H1 (cell line): ENCODE data around the gene SLC6A18. TPM values are rescaled to one million over a fixed set of nuclear protein-coding genes. Genes with fewer than 3 reads are reported as not detected.

Experiments
- CTCF ChIA-PET: fragments of 300-600 bp; sonication (Branson Sonifier 250); formaldehyde crosslinking; loops from one replicate; lab custom pipeline; 2021; ENCODE audit not compliant: partially characterized antibody; lab: Charles Lee
- POLR2A ChIA-PET: fragments of 300-600 bp; sonication (Branson Sonifier 250); formaldehyde crosslinking; loops from one replicate; lab custom pipeline; 2021; ENCODE audit warnings: inconsistent platforms; ENCODE audit not compliant: partially characterized antibody; lab: Charles Lee
- DNase-seq, 2 experiments: peaks; one replicate each; pipeline versions ENCODE4 v3.0.0 to v3.0.0-alpha.2; 2010 to 2022; ENCODE audit warnings: low spot score in 2 of 2, low read depth in 1 of 2, mixed read lengths in 1 of 2
- FAIRE-seq: peaks from 2 replicates; lab custom pipeline; 2011; peaks lifted over from hg19 to GRCh38; lab: Jason Lieb, UNC
- H2AFZ ChIP-seq: 2 replicates; pipeline ENCODE4 v1.8.1; 2012; ENCODE audit warnings: low read length, inconsistent platforms
- H2AK5ac ChIP-seq: 2 replicates; pipeline ENCODE4 v1.6.1; 2013; ENCODE audit warnings: low read depth, low read length
- H2BK120ac ChIP-seq: replicated peaks from 2 replicates; pipeline ENCODE3; 2013; ENCODE audit warnings: low read depth, low read length, inconsistent platforms
- H2BK12ac ChIP-seq: 2 replicates; pipeline ENCODE4 v1.6.1; 2013; ENCODE audit warnings: low read depth, low read length
- H2BK15ac ChIP-seq: 2 replicates; pipeline ENCODE4 v1.6.1; 2013; ENCODE audit warnings: low read length
- H2BK20ac ChIP-seq: 2 replicates; pipeline ENCODE4 v1.6.1; 2013; ENCODE audit warnings: low read length
- H2BK5ac ChIP-seq: 2 replicates; pipeline ENCODE4 v1.6.1; 2013; ENCODE audit warnings: low read depth, low read length
- H3K14ac ChIP-seq: 2 replicates; pipeline ENCODE4 v1.6.1; 2013; ENCODE audit warnings: inconsistent platforms; ENCODE audit not compliant: insufficient read length
- H3K18ac ChIP-seq: 2 replicates; pipeline ENCODE4 v1.6.1; 2013; ENCODE audit warnings: low read length; ENCODE audit errors: extremely low read depth
- H3K23ac ChIP-seq: 2 replicates; pipeline ENCODE4 v1.6.1; 2013; ENCODE audit warnings: inconsistent platforms; ENCODE audit not compliant: insufficient read length
- H3K23me2 ChIP-seq: 2 replicates; pipeline ENCODE4 v1.6.1; 2013; ENCODE audit warnings: low read depth, low read length
- H3K27ac ChIP-seq: 2 replicates; pipeline ENCODE4 v1.6.1; 2011; ENCODE audit warnings: low read depth, low read length, inconsistent platforms
- H3K27me3 ChIP-seq, 4 experiments: replicated peaks in 1 of 4; 1 replicate in 1 of 4; 2 replicates in 3 of 4; pipeline versions ENCODE4 v1.6.1 to v1.8.1; 2011 to 2013; ENCODE audit warnings: low read length in 3 of 4, mild to moderate bottlenecking in 3 of 4, inconsistent platforms in 2 of 4, mixed read lengths in 2 of 4, moderate library complexity in 1 of 4; ENCODE audit not compliant: control insufficient read depth in 3 of 4, insufficient read depth in 3 of 4; ENCODE audit errors: extremely low read depth in 1 of 4
- H3K36me3 ChIP-seq, 4 experiments: 2 replicates each; pipeline versions ENCODE4 v1.6.1 to v1.8.1; 2011 to 2013; ENCODE audit warnings: mild to moderate bottlenecking in 4 of 4, low read length in 3 of 4, moderate library complexity in 2 of 4, control low read depth in 1 of 4, inconsistent platforms in 1 of 4; ENCODE audit not compliant: insufficient read depth in 4 of 4, control insufficient read depth in 2 of 4
- H3K4ac ChIP-seq: replicated peaks from 2 replicates; pipeline ENCODE3; 2013; ENCODE audit warnings: low read length, low read depth, mixed read lengths, inconsistent platforms; ENCODE audit not compliant: insufficient read length
- H3K4me1 ChIP-seq, 4 experiments: replicated peaks in 1 of 4; 1 replicate in 1 of 4; 2 replicates in 3 of 4; pipeline versions ENCODE4 v1.6.1 to v1.8.1; 2011 to 2013; ENCODE audit warnings: low read length in 3 of 4, inconsistent platforms in 2 of 4, mixed read lengths in 1 of 4; ENCODE audit not compliant: insufficient read depth in 4 of 4, control insufficient read depth in 3 of 4
- H3K4me2 ChIP-seq, 2 experiments: 2 replicates each; pipeline versions ENCODE4 v1.6.1 to v1.8.1; 2011 to 2013; ENCODE audit warnings: low read depth in 2 of 2, low read length in 2 of 2, control low read depth in 1 of 2, inconsistent platforms in 1 of 2, mild to moderate bottlenecking in 1 of 2; ENCODE audit not compliant: insufficient read depth in 1 of 2
- H3K4me3 ChIP-seq, 4 experiments: fragments of 200-600, 300-600 bp in 1 of 4; sonication (generic), shearing (Covaris generic), sonication (Bioruptor Twin) in 1 of 4; 2 replicates each; pipeline versions ENCODE4 v1.5.1 to v1.8.1; 2011 to 2016; ENCODE audit warnings: low read length in 4 of 4, low read depth in 3 of 4, control low read depth in 2 of 4, inconsistent platforms in 2 of 4, mild to moderate bottlenecking in 2 of 4, mixed read lengths in 1 of 4, moderate library complexity in 1 of 4; ENCODE audit not compliant: insufficient read depth in 2 of 4; ENCODE audit errors: extremely low read depth in 1 of 4
- H3K56ac ChIP-seq: replicated peaks from 2 replicates; pipeline ENCODE3; 2013; ENCODE audit warnings: low read depth, mild to moderate bottlenecking, mixed read lengths, low read length, inconsistent platforms; ENCODE audit not compliant: insufficient read length
- H3K79me1 ChIP-seq: 2 replicates; pipeline ENCODE4 v1.6.1; 2013; ENCODE audit warnings: low read depth, low read length, control low read depth
- H3K79me2 ChIP-seq, 2 experiments: 2 replicates each; pipeline versions ENCODE4 v1.6.1 to v1.8.1; 2012 to 2013; ENCODE audit warnings: low read length in 2 of 2, mild to moderate bottlenecking in 2 of 2, inconsistent platforms in 1 of 2; ENCODE audit not compliant: insufficient read depth in 2 of 2, control insufficient read depth in 1 of 2
- H3K9ac ChIP-seq, 4 experiments: replicated peaks in 1 of 4; 1 replicate in 1 of 4; 2 replicates in 3 of 4; pipeline versions ENCODE4 v1.6.1 to v1.8.1; 2011 to 2013; ENCODE audit warnings: low read depth in 3 of 4, low read length in 3 of 4, control low read depth in 2 of 4, mild to moderate bottlenecking in 2 of 4, moderate library complexity in 2 of 4, inconsistent platforms in 1 of 4; ENCODE audit errors: extremely low read depth in 1 of 4
- H3K9me3 ChIP-seq, 2 experiments: 2 replicates each; pipeline versions ENCODE4 v1.6.1 to v1.8.1; 2012 to 2013; ENCODE audit warnings: mild to moderate bottlenecking in 2 of 2, moderate library complexity in 2 of 2, control low read depth in 1 of 2, inconsistent platforms in 1 of 2, low read depth in 1 of 2, low read length in 1 of 2, mixed read lengths in 1 of 2; ENCODE audit not compliant: insufficient read depth in 2 of 2
- H4K20me1 ChIP-seq, 2 experiments: replicated peaks in 1 of 2; 2 replicates each; pipeline versions ENCODE3 to v1.8.1; 2011 to 2013; ENCODE audit warnings: inconsistent platforms in 2 of 2, low read length in 2 of 2, mild to moderate bottlenecking in 1 of 2; ENCODE audit not compliant: insufficient read depth in 2 of 2, control insufficient read depth in 1 of 2
- H4K5ac ChIP-seq: 2 replicates; pipeline ENCODE4 v1.6.1; 2013; ENCODE audit warnings: low read length, low read depth, mixed read lengths, inconsistent platforms; ENCODE audit not compliant: insufficient read length
- H4K8ac ChIP-seq: 2 replicates; pipeline ENCODE4 v1.8.0; 2013; ENCODE audit warnings: mild to moderate bottlenecking, moderate library complexity, low read length, inconsistent platforms; ENCODE audit not compliant: insufficient read depth; ENCODE audit errors: extremely low read depth
- H4K91ac ChIP-seq: replicated peaks from 2 replicates; pipeline ENCODE3; 2013; ENCODE audit warnings: low read length, mixed read lengths, inconsistent platforms; ENCODE audit not compliant: insufficient read length
- BRCA1 ChIP-seq: IDR thresholded peaks from 2 replicates; pipeline ENCODE4 v1.6.1; 2012; ENCODE audit warnings: low read depth, low read length, improper control_type of control experiment
- CBX5 ChIP-seq: fragments of 300-800, 300-1000 bp; sonication (generic); IDR thresholded peaks from 2 replicates; pipeline ENCODE4 v1.7.1; 2016; ENCODE audit warnings: antibody characterized with exemption, low read length, low read depth
- EGR1 ChIP-seq: IDR thresholded peaks from 2 replicates; pipeline ENCODE4 v1.6.1; 2011; ENCODE audit warnings: low read depth, low read length, borderline replicate concordance
- EP300 ChIP-seq, 2 experiments: IDR thresholded peaks; 1 replicate in 1 of 2; 2 replicates in 1 of 2; pipeline ENCODE4 v1.6.1; 2011 to 2012; ENCODE audit warnings: low read depth in 2 of 2, low read length in 2 of 2, mild to moderate bottlenecking in 2 of 2, borderline replicate concordance in 1 of 2, inconsistent platforms in 1 of 2, moderate library complexity in 1 of 2
- JUN ChIP-seq: IDR thresholded peaks from 2 replicates; pipeline ENCODE4 v1.6.1; 2011; ENCODE audit warnings: low read depth, mild to moderate bottlenecking, improper control_type of control experiment, low read length
- NANOG ChIP-seq: IDR thresholded peaks from 2 replicates; pipeline ENCODE4 v1.6.1; 2011; ENCODE audit warnings: low read length, low read depth, mild to moderate bottlenecking, inconsistent platforms; ENCODE audit not compliant: insufficient read depth, poor library complexity, severe bottlenecking
- POLR2AphosphoS5 ChIP-seq: IDR thresholded peaks from 2 replicates; pipeline ENCODE4 v1.6.1; 2011; ENCODE audit warnings: low read depth, low read length
- SAP30 ChIP-seq: fragments of 300-600 bp; sonication (generic); IDR thresholded peaks from 2 replicates; pipeline ENCODE4 v1.7.1; 2012; ENCODE audit warnings: low read length, moderate library complexity, mild to moderate bottlenecking, inconsistent platforms; ENCODE audit not compliant: insufficient read depth, insufficient replicate concordance
- SIRT6 ChIP-seq: IDR thresholded peaks from one replicate; pipeline ENCODE4 v1.7.1; 2012; ENCODE audit warnings: low read length, inconsistent platforms
- SUZ12 ChIP-seq: fragments of 200-600 bp; sonication (generic); IDR thresholded peaks from 2 replicates; pipeline ENCODE4 v1.6.1; 2012; ENCODE audit warnings: mild to moderate bottlenecking, inconsistent platforms, low read length, moderate library complexity, mixed read lengths
- ZNF274 ChIP-seq: IDR thresholded peaks from 2 replicates; pipeline ENCODE4 v1.7.0; 2012; ENCODE audit warnings: low read length, borderline replicate concordance; ENCODE audit errors: extremely low read depth
- WGBS, 2 experiments: shearing (Covaris generic) in 1 of 2; methylation state at CpG; one replicate each; pipeline versions ENCODE4 v1.1.6 to v1.1.7; 2013 to 2015; ENCODE audit warnings: low lambda C conversion rate in 2 of 2, mixed read lengths in 2 of 2, inconsistent platforms in 1 of 2, low coverage in 1 of 2, missing lambda C conversion rate in 1 of 2; ENCODE audit not compliant: insufficient replicate concordance in 2 of 2, insufficient coverage in 1 of 2, insufficient read length in 1 of 2; ENCODE audit errors: extremely low coverage in 1 of 2, missing lambda C conversion rate in 1 of 2; 5-methylcytosine and 5-hydroxymethylcytosine counted together
- polyA plus RNA-seq, 7 experiments: library from polyadenylated mRNA; depleted of rRNA in 3 of 7; stranded (reverse) in 5 of 7; unstranded in 2 of 7; fragments of >200 nt in 5 of 7; fragments of 200-250 nt in 2 of 7; gene quantifications; 1 replicate in 5 of 7; 2 replicates in 1 of 7; 4 replicates in 1 of 7; pipeline versions ENCODE4 v1.2.1 to v1.2.3, GENCODE V29; 2011 to 2013; ENCODE audit warnings: missing spikeins in 2 of 7, mixed read lengths in 2 of 7
- total RNA-seq: library from RNA; stranded (reverse); fragmentation: NEBNext Ultra II Directional; extraction: Animal tissue kit (Norgen Biotek cat#: 25700); gene quantifications from 2 replicates; pipeline ENCODE4 v1.2.1, GENCODE V29; 2021

Gene SLC6A18
- total and polyA plus RNA-seq, 2 of the 8 experiments (the other 6 are each of a cell fraction or from before 2014, with no cell fraction given): not detected

- no peak overlapping the region for H3K4me3 ChIP-seq
- no peaks in the 10 kb centered on the region for H3K79me1 ChIP-seq
- H3K27me3 ChIP-seq: no peaks in the 10 kb centered on the region
- H2BK12ac ChIP-seq: no peak overlapping the region
- H2BK120ac ChIP-seq: no peak overlapping the region
- H3K9ac ChIP-seq: no peak overlapping the region
- no peak overlapping the region for H3K4me2 ChIP-seq
- H3K36me3 ChIP-seq: no peaks in the 10 kb centered on the region
- H4K5ac ChIP-seq: no peak overlapping the region
- no peak overlapping the region for H3K27ac ChIP-seq
- H4K8ac ChIP-seq: no peak overlapping the region
- H3K9me3 ChIP-seq: no peaks in the 10 kb centered on the region
- ChIA-PET POLR2A (no interaction called here), CTCF (interaction anchor here (0.7 to 1.3 kb wide), 2 partner anchors 28 to 43 kb away, joined by 3 read pairs; no protein-coding TSS in a partner anchor)
- 93% methylated on average over 15 of the region's 24 CpGs; no CpG with 5 or more reads in 1 of the 2 experiments for WGBS, 2 experiments
- H3K79me2 ChIP-seq: no peaks in the 10 kb centered on the region
- no peak overlapping the region for H3K14ac ChIP-seq
- DNase-seq (no peak), FAIRE-seq (no peak)
- no peak overlapping the region for H2BK5ac ChIP-seq
- H4K20me1 ChIP-seq: no peaks in the 10 kb centered on the region
- H3K23me2 ChIP-seq: peaks cover 2% of the 10 kb centered on the region; the same call in 1 of the 2 replicates
- no peak overlapping the region for H4K91ac ChIP-seq
- no peak overlapping the region for H2BK20ac ChIP-seq
- no peaks in the 10 kb centered on the region; a peak in 1 of 7 replicates for H3K4me1 ChIP-seq
- H3K23ac ChIP-seq: no peak overlapping the region
- no peak overlapping the region for H2AFZ ChIP-seq
- no peak for TF ChIP-seq EGR1
- no peak for TF ChIP-seq BRCA1
- TF ChIP-seq CBX5: no peak
- TF ChIP-seq POLR2AphosphoS5: no peak
- no peak for TF ChIP-seq SAP30
- no peak for TF ChIP-seq ZNF274
- no peak for TF ChIP-seq SIRT6
- no peak for TF ChIP-seq EP300 (IDR thresholded peaks at IDR 0.05; ENCODE audit: borderline replicate concordance in 1 of 2, low read depth in 2 of 2, low read length in 2 of 2)
- TF ChIP-seq JUN: no peak
- TF ChIP-seq NANOG: no peak
- no peak for TF ChIP-seq SUZ12
- no peak overlapping the region for H2AK5ac ChIP-seq
- H3K56ac ChIP-seq: no peak overlapping the region
- H3K18ac ChIP-seq: no peak overlapping the region
- H3K4ac ChIP-seq: no peak overlapping the region
- H2BK15ac ChIP-seq: no peak overlapping the region
These were observed 29.3 kb upstream of the SLC6A18 start for GRCh38 chr5:1195916-1196315.
